ENCODE data around the gene EPYC. TPM values are rescaled to one million over a fixed set of nuclear protein-coding genes. Genes with fewer than 3 reads are reported as not detected.

The EPYC gene
- total and polyA plus RNA-seq, 4 donors, result not detected

DNA sequence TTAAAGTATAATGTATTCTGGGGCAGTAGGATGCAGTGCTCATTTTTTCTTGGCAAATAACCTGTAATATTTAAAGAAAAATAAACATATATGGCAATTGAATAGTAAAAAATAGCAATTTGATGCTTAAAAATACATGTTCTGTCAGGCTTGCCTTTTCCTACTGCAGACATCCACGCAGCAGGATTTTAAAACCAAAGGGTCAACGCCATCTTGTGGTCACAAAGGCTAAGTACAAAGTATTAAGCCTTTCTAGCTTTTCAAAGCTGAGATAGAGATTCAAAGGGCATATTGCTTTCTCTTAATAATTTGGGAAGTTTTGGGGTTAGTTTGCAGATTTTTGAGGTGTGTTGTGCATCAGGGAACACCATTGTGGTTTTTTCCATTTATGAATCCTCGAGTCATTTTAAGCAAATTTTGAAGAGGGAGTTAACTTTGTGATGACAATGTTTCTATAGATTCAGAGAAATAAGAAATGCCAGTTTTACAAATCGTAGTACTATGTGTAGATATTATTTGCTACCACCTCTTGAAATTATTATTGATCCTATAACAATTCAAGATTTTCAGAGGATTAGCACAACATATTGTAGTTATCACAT, 45.1 kb downstream of the EPYC start:
- TF ChIP-seq, protein P1, sequence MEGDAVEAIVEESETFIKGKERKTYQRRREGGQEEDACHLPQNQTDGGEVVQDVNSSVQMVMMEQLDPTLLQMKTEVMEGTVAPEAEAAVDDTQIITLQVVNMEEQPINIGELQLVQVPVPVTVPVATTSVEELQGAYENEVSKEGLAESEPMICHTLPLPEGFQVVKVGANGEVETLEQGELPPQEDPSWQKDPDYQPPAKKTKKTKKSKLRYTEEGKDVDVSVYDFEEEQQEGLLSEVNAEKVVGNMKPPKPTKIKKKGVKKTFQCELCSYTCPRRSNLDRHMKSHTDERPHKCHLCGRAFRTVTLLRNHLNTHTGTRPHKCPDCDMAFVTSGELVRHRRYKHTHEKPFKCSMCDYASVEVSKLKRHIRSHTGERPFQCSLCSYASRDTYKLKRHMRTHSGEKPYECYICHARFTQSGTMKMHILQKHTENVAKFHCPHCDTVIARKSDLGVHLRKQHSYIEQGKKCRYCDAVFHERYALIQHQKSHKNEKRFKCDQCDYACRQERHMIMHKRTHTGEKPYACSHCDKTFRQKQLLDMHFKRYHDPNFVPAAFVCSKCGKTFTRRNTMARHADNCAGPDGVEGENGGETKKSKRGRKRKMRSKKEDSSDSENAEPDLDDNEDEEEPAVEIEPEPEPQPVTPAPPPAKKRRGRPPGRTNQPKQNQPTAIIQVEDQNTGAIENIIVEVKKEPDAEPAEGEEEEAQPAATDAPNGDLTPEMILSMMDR (IDR thresholded peaks at IDR 0.05; ENCODE audit: low read depth, low read length, missing input control), result peak; percentile 67
- TF ChIP-seq RAD21 (IDR thresholded peaks at IDR 0.05) (peak; percentile 76 to 85), EGR1 (IDR thresholded peaks at IDR 0.05; ENCODE audit: low read depth in 2 of 2) (no peak), ATF3 (IDR thresholded peaks at IDR 0.05) (no peak), JUND (IDR thresholded peaks at IDR 0.05) (no peak), HNF4A (conservative IDR thresholded peaks at IDR 0.05) (peak in 1 of 2 donors; percentile 23), YY1 (IDR thresholded peaks at IDR 0.05) (no peak)
- no peak overlapping the region for H3K27ac ChIP-seq (ENCODE audit: low read depth in 1 of 2, low read length in 2 of 2)
- no peaks in the 10 kb centered on the region for H3K9me3 ChIP-seq (ENCODE audit: control insufficient read depth in 4 of 4, low read length in 3 of 4)
- 10% methylated on average over 4 of the region's 4 CpGs for WGBS
- no peak for DNase-seq (ENCODE audit: low spot score)
- no peaks in the 10 kb centered on the region for H3K27me3 ChIP-seq (ENCODE audit: control insufficient read depth in 4 of 4, insufficient read depth in 4 of 4, low read length in 3 of 4)
- no peak overlapping the region for H3K4me3 ChIP-seq (ENCODE audit: low read depth in 1 of 3, low read length in 3 of 3)
- no peaks in the 10 kb centered on the region for H3K4me1 ChIP-seq (ENCODE audit: control insufficient read depth in 4 of 4, insufficient read depth in 4 of 4, low read length in 3 of 4)
- H3K36me3 ChIP-seq (ENCODE audit: control insufficient read depth in 4 of 4, insufficient read depth in 3 of 4, low read depth in 1 of 4, low read length in 3 of 4), result no peaks in the 10 kb centered on the region
- H3K9ac ChIP-seq (ENCODE audit: low read depth in 1 of 2, low read length in 2 of 2), result no peak overlapping the region

DNA sequence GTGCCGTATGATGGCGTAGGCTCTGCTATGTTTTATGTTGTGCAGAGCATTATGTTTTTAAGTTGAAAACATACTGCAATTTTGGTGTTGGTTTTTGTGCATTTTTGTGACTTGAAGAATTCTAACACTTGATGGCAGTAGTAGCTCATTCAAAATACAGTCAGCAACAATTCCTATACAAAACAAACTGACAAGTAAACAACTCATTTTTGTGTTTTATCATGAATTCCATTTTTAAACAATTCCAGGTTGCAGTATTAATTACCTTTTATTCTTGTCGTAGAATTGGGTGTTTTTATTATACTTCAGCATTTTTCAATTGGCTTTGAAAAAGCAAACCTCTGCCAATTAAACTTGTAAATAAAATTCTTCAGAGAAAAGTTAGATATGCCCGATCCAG, 45.7 kb downstream of the EPYC start:
- no peak for DNase-seq (ENCODE audit: low spot score)
- 62% methylated on average over 4 of the region's 4 CpGs for WGBS

DNA sequence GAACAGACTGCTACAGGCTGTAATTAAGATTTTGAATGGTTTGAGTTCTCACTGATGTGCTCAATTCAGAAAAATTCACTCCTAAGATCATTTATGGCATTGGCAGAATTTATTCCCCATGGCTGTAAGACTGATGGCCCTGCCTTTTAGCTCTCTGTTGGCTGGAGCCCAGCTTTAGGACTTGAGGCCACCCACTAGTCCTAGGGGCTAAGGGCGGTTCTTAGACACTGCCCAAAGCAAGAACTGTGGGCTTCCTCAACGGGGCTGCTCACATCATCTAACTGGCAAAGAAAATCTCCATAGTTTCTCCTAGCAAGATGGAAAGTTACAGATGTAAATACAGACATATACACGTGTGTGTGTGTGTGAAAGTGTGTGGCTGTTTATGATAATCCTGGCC, 46.4 kb downstream of the EPYC start:
- Histone ChIP-seq H3K4me1 (ENCODE audit: control insufficient read depth in 4 of 4, insufficient read depth in 4 of 4, low read length in 3 of 4) (no peaks in the 10 kb centered on the region), H3K9ac (ENCODE audit: low read depth in 1 of 2, low read length in 2 of 2) (no peak overlapping the region), H3K36me3 (ENCODE audit: control insufficient read depth in 4 of 4, insufficient read depth in 3 of 4, low read depth in 1 of 4, low read length in 3 of 4) (no peaks in the 10 kb centered on the region), H3K9me3 (ENCODE audit: control insufficient read depth in 4 of 4, low read length in 3 of 4) (no peaks in the 10 kb centered on the region), H3K27ac (ENCODE audit: low read depth in 1 of 2, low read length in 2 of 2) (no peak overlapping the region), H3K4me3 (ENCODE audit: low read depth in 1 of 3, low read length in 3 of 3) (no peak overlapping the region), H3K27me3 (ENCODE audit: control insufficient read depth in 4 of 4, insufficient read depth in 4 of 4, low read length in 3 of 4) (no peaks in the 10 kb centered on the region)
- no peak for DNase-seq (ENCODE audit: low spot score)
- 79% methylated on average over 3 of the region's 3 CpGs for WGBS
- TF ChIP-seq YY1 (IDR thresholded peaks at IDR 0.05), result no peak
- TF ChIP-seq MAX (IDR thresholded peaks at IDR 0.05), result no peak
- TF ChIP-seq TAF1 (conservative IDR thresholded peaks at IDR 0.05), result no peak
- TF ChIP-seq EGR1 (IDR thresholded peaks at IDR 0.05; ENCODE audit: low read depth in 2 of 2), result no peak
- TF ChIP-seq FOXA1 (IDR thresholded peaks at IDR 0.05), result no peak
- no peak for TF ChIP-seq RAD21 (IDR thresholded peaks at IDR 0.05)
- no peak for TF ChIP-seq NR2F2 (IDR thresholded peaks at IDR 0.05)
- TF ChIP-seq JUND (IDR thresholded peaks at IDR 0.05), result no peak
- TF ChIP-seq, protein P1 (IDR thresholded peaks at IDR 0.05; ENCODE audit: low read depth, low read length, missing input control), result no peak
- no peak for TF ChIP-seq GABPA (IDR thresholded peaks at IDR 0.05 in 1 of 2, conservative IDR thresholded peaks at IDR 0.05 in 1 of 2)
- no peak for TF ChIP-seq FOXA2 (IDR thresholded peaks at IDR 0.05)
- TF ChIP-seq, protein P2, sequence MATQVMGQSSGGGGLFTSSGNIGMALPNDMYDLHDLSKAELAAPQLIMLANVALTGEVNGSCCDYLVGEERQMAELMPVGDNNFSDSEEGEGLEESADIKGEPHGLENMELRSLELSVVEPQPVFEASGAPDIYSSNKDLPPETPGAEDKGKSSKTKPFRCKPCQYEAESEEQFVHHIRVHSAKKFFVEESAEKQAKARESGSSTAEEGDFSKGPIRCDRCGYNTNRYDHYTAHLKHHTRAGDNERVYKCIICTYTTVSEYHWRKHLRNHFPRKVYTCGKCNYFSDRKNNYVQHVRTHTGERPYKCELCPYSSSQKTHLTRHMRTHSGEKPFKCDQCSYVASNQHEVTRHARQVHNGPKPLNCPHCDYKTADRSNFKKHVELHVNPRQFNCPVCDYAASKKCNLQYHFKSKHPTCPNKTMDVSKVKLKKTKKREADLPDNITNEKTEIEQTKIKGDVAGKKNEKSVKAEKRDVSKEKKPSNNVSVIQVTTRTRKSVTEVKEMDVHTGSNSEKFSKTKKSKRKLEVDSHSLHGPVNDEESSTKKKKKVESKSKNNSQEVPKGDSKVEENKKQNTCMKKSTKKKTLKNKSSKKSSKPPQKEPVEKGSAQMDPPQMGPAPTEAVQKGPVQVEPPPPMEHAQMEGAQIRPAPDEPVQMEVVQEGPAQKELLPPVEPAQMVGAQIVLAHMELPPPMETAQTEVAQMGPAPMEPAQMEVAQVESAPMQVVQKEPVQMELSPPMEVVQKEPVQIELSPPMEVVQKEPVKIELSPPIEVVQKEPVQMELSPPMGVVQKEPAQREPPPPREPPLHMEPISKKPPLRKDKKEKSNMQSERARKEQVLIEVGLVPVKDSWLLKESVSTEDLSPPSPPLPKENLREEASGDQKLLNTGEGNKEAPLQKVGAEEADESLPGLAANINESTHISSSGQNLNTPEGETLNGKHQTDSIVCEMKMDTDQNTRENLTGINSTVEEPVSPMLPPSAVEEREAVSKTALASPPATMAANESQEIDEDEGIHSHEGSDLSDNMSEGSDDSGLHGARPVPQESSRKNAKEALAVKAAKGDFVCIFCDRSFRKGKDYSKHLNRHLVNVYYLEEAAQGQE (IDR thresholded peaks at IDR 0.05), result no peak
- no peak for TF ChIP-seq RXRA (IDR thresholded peaks at IDR 0.05)
- TF ChIP-seq ATF3 (IDR thresholded peaks at IDR 0.05), result no peak
- TF ChIP-seq SP1 (IDR thresholded peaks at IDR 0.05), result no peak
- no peak for TF ChIP-seq HNF4G (IDR thresholded peaks at IDR 0.05)

More for the DNA sequence above, 45.7 kb downstream of the EPYC start:
- Histone ChIP-seq H3K9ac (ENCODE audit: low read depth in 1 of 2, low read length in 2 of 2) (no peak overlapping the region), H3K4me3 (ENCODE audit: low read depth in 1 of 3, low read length in 3 of 3) (no peak overlapping the region), H3K4me1 (ENCODE audit: control insufficient read depth in 4 of 4, insufficient read depth in 4 of 4, low read length in 3 of 4) (no peaks in the 10 kb centered on the region), H3K9me3 (ENCODE audit: control insufficient read depth in 4 of 4, low read length in 3 of 4) (no peaks in the 10 kb centered on the region), H3K36me3 (ENCODE audit: control insufficient read depth in 4 of 4, insufficient read depth in 3 of 4, low read depth in 1 of 4, low read length in 3 of 4) (no peaks in the 10 kb centered on the region), H3K27ac (ENCODE audit: low read depth in 1 of 2, low read length in 2 of 2) (no peak overlapping the region), H3K27me3 (ENCODE audit: control insufficient read depth in 4 of 4, insufficient read depth in 4 of 4, low read length in 3 of 4) (no peaks in the 10 kb centered on the region)
- TF ChIP-seq RAD21 (IDR thresholded peaks at IDR 0.05) (peak in 1 of 2 donors; percentile 15), HNF4A (conservative IDR thresholded peaks at IDR 0.05) (no peak)

All from liver (tissue), 9 donors.